ENCODE results near the gene TBC1D7.

DNA sequence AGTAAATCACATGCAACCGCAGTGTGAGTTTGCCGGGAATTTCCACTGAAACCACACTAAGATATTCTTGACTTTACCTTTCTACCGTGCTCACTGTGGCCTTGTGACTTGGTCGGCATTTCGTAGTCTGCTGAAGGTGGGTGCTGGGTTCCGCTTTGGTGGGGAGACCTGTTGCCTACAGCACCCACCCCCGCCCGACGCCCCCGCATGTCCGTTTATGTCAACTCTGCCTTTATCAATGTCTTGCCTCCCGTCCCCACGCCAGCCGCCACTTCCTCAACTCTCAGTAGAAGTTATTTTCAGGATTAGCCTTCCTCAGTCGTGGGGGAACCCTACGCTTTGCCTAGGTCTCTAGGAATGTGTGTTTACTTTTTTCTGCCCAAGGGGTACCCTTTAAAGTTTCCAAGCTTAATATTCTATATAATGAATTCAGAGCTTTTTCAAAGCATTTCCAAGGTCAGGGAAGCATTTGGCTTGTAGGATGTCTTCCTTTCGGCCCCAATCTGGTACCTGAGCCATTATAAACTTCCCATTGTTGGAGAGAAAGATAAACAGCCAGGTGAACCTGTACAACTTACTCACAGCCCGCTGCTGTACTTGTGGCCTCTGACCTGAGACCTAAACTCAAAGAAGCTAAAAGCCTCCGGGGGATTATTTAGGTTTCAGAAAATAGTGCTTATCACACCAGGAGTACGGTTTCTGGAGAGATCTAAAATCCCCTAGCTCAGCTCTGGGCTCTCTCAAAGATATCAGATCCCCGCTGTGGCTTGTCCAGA lies 54.2 kb downstream of the TBC1D7 start:
- TF ChIP-seq, protein P1, sequence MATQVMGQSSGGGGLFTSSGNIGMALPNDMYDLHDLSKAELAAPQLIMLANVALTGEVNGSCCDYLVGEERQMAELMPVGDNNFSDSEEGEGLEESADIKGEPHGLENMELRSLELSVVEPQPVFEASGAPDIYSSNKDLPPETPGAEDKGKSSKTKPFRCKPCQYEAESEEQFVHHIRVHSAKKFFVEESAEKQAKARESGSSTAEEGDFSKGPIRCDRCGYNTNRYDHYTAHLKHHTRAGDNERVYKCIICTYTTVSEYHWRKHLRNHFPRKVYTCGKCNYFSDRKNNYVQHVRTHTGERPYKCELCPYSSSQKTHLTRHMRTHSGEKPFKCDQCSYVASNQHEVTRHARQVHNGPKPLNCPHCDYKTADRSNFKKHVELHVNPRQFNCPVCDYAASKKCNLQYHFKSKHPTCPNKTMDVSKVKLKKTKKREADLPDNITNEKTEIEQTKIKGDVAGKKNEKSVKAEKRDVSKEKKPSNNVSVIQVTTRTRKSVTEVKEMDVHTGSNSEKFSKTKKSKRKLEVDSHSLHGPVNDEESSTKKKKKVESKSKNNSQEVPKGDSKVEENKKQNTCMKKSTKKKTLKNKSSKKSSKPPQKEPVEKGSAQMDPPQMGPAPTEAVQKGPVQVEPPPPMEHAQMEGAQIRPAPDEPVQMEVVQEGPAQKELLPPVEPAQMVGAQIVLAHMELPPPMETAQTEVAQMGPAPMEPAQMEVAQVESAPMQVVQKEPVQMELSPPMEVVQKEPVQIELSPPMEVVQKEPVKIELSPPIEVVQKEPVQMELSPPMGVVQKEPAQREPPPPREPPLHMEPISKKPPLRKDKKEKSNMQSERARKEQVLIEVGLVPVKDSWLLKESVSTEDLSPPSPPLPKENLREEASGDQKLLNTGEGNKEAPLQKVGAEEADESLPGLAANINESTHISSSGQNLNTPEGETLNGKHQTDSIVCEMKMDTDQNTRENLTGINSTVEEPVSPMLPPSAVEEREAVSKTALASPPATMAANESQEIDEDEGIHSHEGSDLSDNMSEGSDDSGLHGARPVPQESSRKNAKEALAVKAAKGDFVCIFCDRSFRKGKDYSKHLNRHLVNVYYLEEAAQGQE (IDR thresholded peaks at IDR 0.05; ENCODE audit: low read depth), result no peak
- no peak for TF ChIP-seq TAF1 (IDR thresholded peaks at IDR 0.05; ENCODE audit: low read depth)
- no peak for TF ChIP-seq EGR1 (IDR thresholded peaks at IDR 0.05)
- TF ChIP-seq RAD21 (IDR thresholded peaks at IDR 0.05; ENCODE audit: low read depth), result no peak
- no peak for TF ChIP-seq EP300 (IDR thresholded peaks at IDR 0.05; ENCODE audit: borderline replicate concordance)
- TF ChIP-seq YY1 (IDR thresholded peaks at IDR 0.05; ENCODE audit: low read depth), result no peak
